ENCODE data around the gene IGSF21. TPM values are rescaled to one million over a fixed set of nuclear protein-coding genes. Genes with fewer than 3 reads are reported as not detected.

IGSF21 gene
- total RNA-seq, 3 donors from 2014 or later (not counting 1 experiment from before 2014, with no cell fraction given), result not detected

DNA sequence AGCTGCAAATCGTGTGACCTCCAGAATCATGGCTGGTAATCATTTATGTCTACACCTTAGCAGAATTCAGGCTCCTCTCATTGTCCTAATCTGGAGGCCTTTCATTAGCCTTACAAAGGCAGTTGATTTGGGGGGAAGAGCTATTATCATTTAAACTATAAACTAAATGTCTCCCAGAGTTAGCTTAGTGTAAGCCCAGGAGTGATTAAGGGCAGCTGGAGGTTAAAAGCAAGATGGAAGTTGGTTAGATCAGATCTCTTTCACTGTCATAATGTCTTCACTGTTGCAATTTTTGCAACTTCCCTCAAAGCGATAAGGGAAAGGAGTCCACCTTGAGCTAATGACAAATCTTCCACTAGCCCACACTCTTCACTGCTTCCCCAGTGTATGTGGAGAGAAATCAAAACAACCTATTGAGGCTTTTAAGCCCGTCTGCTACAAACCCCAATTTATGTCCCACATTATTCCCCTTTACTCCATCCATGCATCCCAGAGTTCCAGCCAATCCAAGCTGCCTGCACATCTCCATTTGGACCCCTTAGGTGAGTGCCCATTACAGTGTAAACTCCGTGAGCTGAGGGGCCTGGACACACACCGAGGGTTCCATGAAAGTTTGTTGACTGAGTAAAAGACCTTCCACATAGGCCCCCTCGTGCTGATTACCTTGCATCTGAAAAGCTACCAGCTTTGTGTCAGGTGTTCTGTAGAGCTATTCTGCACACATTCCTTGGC, 311.7 kb downstream of the IGSF21 start:
- whole genome bisulfite sequencing (ENCODE audit: insufficient coverage), result 64% methylated on average over 5 of the region's 6 CpGs
- Histone ChIP-seq H3K27ac (ENCODE audit: low read length) (no peak overlapping the region), H3K27me3 (ENCODE audit: control insufficient read depth, insufficient read depth, low read length) (no peaks in the 10 kb centered on the region), H3K36me3 (ENCODE audit: control insufficient read depth, insufficient read depth, low read length) (no peaks in the 10 kb centered on the region), H3K4me3 (ENCODE audit: low read length) (no peak overlapping the region), H3K4me1 (ENCODE audit: control insufficient read depth, insufficient read depth, low read length) (no peaks in the 10 kb centered on the region), H3K9me3 (ENCODE audit: control insufficient read depth, insufficient read depth, low read length) (no peaks in the 10 kb centered on the region)
- DNase-seq, result no peak
- H3K4me3 Mint-ChIP-seq, result no peak overlapping the region
- H3K27me3 Mint-ChIP-seq (ENCODE audit: low read depth in 2 of 2), result peaks cover 14 to 30% of the 10 kb centered on the region in 2 donors
- intact Hi-C loops (cut with micrococcal nuclease), result no loop called here
- TF ChIP-seq, protein P1, sequence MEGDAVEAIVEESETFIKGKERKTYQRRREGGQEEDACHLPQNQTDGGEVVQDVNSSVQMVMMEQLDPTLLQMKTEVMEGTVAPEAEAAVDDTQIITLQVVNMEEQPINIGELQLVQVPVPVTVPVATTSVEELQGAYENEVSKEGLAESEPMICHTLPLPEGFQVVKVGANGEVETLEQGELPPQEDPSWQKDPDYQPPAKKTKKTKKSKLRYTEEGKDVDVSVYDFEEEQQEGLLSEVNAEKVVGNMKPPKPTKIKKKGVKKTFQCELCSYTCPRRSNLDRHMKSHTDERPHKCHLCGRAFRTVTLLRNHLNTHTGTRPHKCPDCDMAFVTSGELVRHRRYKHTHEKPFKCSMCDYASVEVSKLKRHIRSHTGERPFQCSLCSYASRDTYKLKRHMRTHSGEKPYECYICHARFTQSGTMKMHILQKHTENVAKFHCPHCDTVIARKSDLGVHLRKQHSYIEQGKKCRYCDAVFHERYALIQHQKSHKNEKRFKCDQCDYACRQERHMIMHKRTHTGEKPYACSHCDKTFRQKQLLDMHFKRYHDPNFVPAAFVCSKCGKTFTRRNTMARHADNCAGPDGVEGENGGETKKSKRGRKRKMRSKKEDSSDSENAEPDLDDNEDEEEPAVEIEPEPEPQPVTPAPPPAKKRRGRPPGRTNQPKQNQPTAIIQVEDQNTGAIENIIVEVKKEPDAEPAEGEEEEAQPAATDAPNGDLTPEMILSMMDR (IDR thresholded peaks at IDR 0.05), result no peak
- H3K36me3 Mint-ChIP-seq, result no peaks in the 10 kb centered on the region
- no peaks in the 10 kb centered on the region for H3K9me3 Mint-ChIP-seq
- ATAC-seq, result peak in 1 of 3 donors; percentile 46
- H3K27ac Mint-ChIP-seq, result no peak overlapping the region
- no peaks in the 10 kb centered on the region for H3K4me1 Mint-ChIP-seq

DNA sequence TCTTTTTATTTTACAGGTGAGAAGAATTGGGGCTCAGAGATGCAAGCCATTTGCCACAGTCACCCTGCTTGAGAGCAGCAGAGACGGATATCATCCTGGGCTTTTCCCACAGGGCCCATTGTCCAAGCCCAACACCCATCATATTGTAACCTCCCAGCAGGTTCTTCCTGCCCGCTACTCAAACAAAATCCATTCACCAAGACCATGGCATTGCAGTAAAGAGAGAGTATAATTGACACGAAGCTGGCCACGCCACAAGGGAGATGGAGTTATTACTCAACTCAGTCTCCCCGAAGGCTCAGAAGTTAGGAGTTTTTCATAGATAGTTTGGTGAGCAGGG, 312.2 kb downstream of the IGSF21 start:
- no peak overlapping the region for H3K4me3 Mint-ChIP-seq
- WGBS (ENCODE audit: insufficient coverage), result 82% methylated on average over 4 of the region's 5 CpGs
- H3K36me3 Mint-ChIP-seq, result no peaks in the 10 kb centered on the region
- ATAC-seq (no peak), DNase-seq (no peak)
- TF ChIP-seq, protein P1 (IDR thresholded peaks at IDR 0.05), result no peak
- no peaks in the 10 kb centered on the region for H3K27me3 ChIP-seq (ENCODE audit: control insufficient read depth, insufficient read depth, low read length)
- intact Hi-C loops (cut with micrococcal nuclease), result no loop called here
- H3K27ac Mint-ChIP-seq, result no peak overlapping the region
- no peak overlapping the region for H3K27ac ChIP-seq (ENCODE audit: low read length)
- no peaks in the 10 kb centered on the region for H3K9me3 ChIP-seq (ENCODE audit: control insufficient read depth, insufficient read depth, low read length)
- H3K36me3 ChIP-seq (ENCODE audit: control insufficient read depth, insufficient read depth, low read length), result no peaks in the 10 kb centered on the region
- no peaks in the 10 kb centered on the region for H3K9me3 Mint-ChIP-seq
- H3K4me1 Mint-ChIP-seq, result no peaks in the 10 kb centered on the region
- H3K4me1 ChIP-seq (ENCODE audit: control insufficient read depth, insufficient read depth, low read length), result no peaks in the 10 kb centered on the region
- H3K4me3 ChIP-seq (ENCODE audit: low read length), result no peak overlapping the region
- H3K27me3 Mint-ChIP-seq (ENCODE audit: low read depth in 2 of 2), result peaks cover 12 to 30% of the 10 kb centered on the region in 2 donors

DNA sequence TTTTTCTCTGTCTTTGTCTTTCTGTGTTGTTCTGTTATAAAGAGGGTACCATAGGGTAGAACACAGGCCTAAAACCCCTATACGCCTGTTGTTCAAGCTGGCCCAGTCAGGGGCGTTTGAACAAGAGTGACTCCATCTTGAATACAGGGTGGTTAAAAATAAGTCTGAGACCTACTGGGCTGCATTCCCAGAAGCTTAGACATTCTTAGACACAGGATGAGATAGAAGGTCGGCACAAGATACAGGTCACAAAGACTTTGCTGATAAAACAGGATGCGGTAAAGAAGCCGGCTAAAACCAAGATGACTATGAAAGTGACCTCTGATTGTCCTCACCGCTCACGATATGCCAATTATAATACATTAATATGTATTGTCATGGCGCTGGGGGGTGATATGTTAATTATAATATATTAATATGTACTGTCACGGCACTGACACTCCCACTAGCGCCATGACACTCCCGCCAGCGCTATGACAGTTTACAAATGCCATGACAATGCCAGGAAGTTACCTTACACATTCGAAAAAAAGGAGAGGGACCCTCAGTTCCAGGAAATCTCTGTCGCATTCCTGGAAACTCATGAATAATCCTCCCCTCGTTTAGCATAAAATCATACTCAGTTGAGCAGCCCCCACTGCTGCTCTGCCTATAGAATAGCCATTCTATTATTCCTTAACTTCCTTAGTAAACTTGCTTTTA, 314.6 kb downstream of the IGSF21 start:
- no peak overlapping the region for H3K27ac Mint-ChIP-seq
- no peak overlapping the region for H3K27ac ChIP-seq (ENCODE audit: low read length)
- H3K4me1 Mint-ChIP-seq, result no peaks in the 10 kb centered on the region
- intact Hi-C loops (cut with micrococcal nuclease), result no loop called here
- DNase-seq, result no peak
- H3K4me1 ChIP-seq (ENCODE audit: control insufficient read depth, insufficient read depth, low read length), result no peaks in the 10 kb centered on the region
- peaks cover 2% of the 10 kb centered on the region for H3K27me3 ChIP-seq (ENCODE audit: control insufficient read depth, insufficient read depth, low read length)
- no peak overlapping the region for H3K4me3 Mint-ChIP-seq
- H3K9me3 ChIP-seq (ENCODE audit: control insufficient read depth, insufficient read depth, low read length), result peaks cover 3% of the 10 kb centered on the region
- H3K4me3 ChIP-seq (ENCODE audit: low read length), result no peak overlapping the region
- H3K36me3 ChIP-seq (ENCODE audit: control insufficient read depth, insufficient read depth, low read length), result no peaks in the 10 kb centered on the region
- ATAC-seq, result no peak
- WGBS (ENCODE audit: insufficient coverage), result 84% methylated on average over 10 of the region's 15 CpGs
- no peaks in the 10 kb centered on the region for H3K36me3 Mint-ChIP-seq
- TF ChIP-seq, protein P1 (IDR thresholded peaks at IDR 0.05), result no peak
- no peaks in the 10 kb centered on the region for H3K9me3 Mint-ChIP-seq
- H3K27me3 Mint-ChIP-seq (ENCODE audit: low read depth in 2 of 2), result peaks cover 12 to 32% of the 10 kb centered on the region in 2 donors
